ENCODE measurements around the gene NRCAM. TPM values are rescaled to one million over a fixed set of nuclear protein-coding genes. Genes with fewer than 3 reads are reported as not detected.
A peak's percentile ranks its signal among the peaks of the same experiment; 100 is the strongest.

NRCAM gene
- total and polyA plus RNA-seq, 12 donors, result 71.6 to 222 (median 148) TPM

GRCh38 chr7:108234281-108234680 is 222.0 kb downstream of the NRCAM start:
- Histone ChIP-seq H3K4me1 (replicated peaks in 1 of 2) (peaks cover 19 to 32% of the 10 kb centered on the region in 2 donors), H3K27me3 (no peaks in the 10 kb centered on the region), H3K9me3 (replicated peaks in 1 of 3) (no peaks in the 10 kb centered on the region), H3K27ac (peak overlapping the region in 1 of 5 donors; percentile 37), H3K36me3 (replicated peaks in 1 of 2) (no peaks in the 10 kb centered on the region), H3K4me3 (no peak overlapping the region)
- no peak for TF ChIP-seq POLR2A (IDR thresholded peaks at IDR 0.05)
- no peak for TF ChIP-seq CTCF (IDR thresholded peaks at IDR 0.05)
- intact Hi-C loops (cut with DNase I), result loop anchor here in 1 of 2 donors (10.0 kb wide), 1 partner anchor 49 kb away; no protein-coding TSS in a partner anchor
- 77 to 93% (median 87%) methylated on average over 2 of the region's 2 CpGs for WGBS, 4 donors
- no peak for DNase-seq

GRCh38 chr7:108232076-108232475 is 224.2 kb downstream of the NRCAM start:
- TF ChIP-seq CTCF (IDR thresholded peaks at IDR 0.05) (no peak), POLR2A (IDR thresholded peaks at IDR 0.05) (no peak)
- no peaks in the 10 kb centered on the region for H3K36me3 ChIP-seq (replicated peaks in 1 of 2)

GRCh38 chr7:108231221-108231620 is 225.0 kb downstream of the NRCAM start:
- H3K4me3 ChIP-seq, result no peak overlapping the region
- DNase-seq, result no peak
- H3K9me3 ChIP-seq (replicated peaks in 1 of 3), result no peaks in the 10 kb centered on the region
- intact Hi-C loops (cut with DNase I), result loop anchor here in 1 of 2 donors (10.0 kb wide), 1 partner anchor 46 kb away; no protein-coding TSS in a partner anchor
- TF ChIP-seq CTCF (IDR thresholded peaks at IDR 0.05) (no peak), POLR2A (IDR thresholded peaks at IDR 0.05) (no peak)
- H3K4me1 ChIP-seq (replicated peaks in 1 of 2), result peaks cover 11 to 15% of the 10 kb centered on the region in 2 donors
- WGBS, 4 donors, result 94 to 99% (median 98%) methylated on average over 2 of the region's 2 CpGs
- H3K36me3 ChIP-seq (replicated peaks in 1 of 2), result no peaks in the 10 kb centered on the region
- no peak overlapping the region for H3K27ac ChIP-seq
- H3K27me3 ChIP-seq, result no peaks in the 10 kb centered on the region

More at GRCh38 chr7:108232076-108232475, 224.2 kb downstream of the NRCAM start:
- Histone ChIP-seq H3K9me3 (replicated peaks in 1 of 3) (no peaks in the 10 kb centered on the region), H3K4me1 (replicated peaks in 1 of 2) (peaks cover 14 to 24% of the 10 kb centered on the region in 2 donors), H3K27me3 (no peaks in the 10 kb centered on the region), H3K4me3 (no peak overlapping the region), H3K27ac (no peak overlapping the region)
- 76 to 82% (median 78%) methylated on average over 6 of the region's 6 CpGs for WGBS, 4 donors
- DNase-seq, result no peak
- intact Hi-C loops (cut with DNase I), result loop anchor here in 1 of 2 donors (10.0 kb wide), 1 partner anchor 47 kb away; no protein-coding TSS in a partner anchor

DNA sequence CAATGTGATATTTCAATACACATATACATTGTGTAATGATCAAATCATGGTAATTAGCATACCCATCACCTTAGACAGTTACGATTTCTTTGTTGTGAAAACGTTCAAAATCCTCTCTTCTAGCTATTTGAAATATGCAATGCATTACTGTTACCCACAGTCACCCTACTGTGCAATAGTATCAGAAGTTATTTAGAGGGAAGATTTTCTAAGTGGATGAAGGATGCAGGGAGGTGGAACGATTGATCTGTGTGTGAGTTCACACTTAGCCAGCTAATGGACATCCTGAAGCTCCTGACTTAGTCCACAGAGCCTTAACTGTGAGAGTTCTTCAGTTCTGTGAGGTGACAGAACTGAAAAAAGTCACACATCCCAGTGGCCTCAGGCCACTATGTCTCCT is 228.9 kb downstream of the NRCAM start:
- Histone ChIP-seq H3K4me3 (no peak overlapping the region), H3K27ac (no peak overlapping the region), H3K27me3 (no peaks in the 10 kb centered on the region), H3K4me1 (replicated peaks in 1 of 2) (peaks cover 0 to 6% of the 10 kb centered on the region in 2 donors), H3K9me3 (replicated peaks in 1 of 3) (no peaks in the 10 kb centered on the region), H3K36me3 (replicated peaks in 1 of 2) (no peaks in the 10 kb centered on the region)
- no peak for TF ChIP-seq CTCF (IDR thresholded peaks at IDR 0.05)
- no peak for TF ChIP-seq POLR2A (IDR thresholded peaks at IDR 0.05)
- no peak for DNase-seq
- intact Hi-C loops (cut with DNase I), result no loop called here
- 75 to 85% (median 81%) methylated on average over 3 of the region's 3 CpGs for WGBS, 4 donors

All from adrenal gland (tissue), 12 donors.